ENCODE measurements around the gene L3MBTL3.

The L3MBTL3 gene

GRCh38 chr6:130020073-130020906, 1.9 kb downstream of the L3MBTL3 start:
- no peak for TF ChIP-seq EGR1 (IDR thresholded peaks at IDR 0.05)
- peak; percentile 86 for TF ChIP-seq ZBTB7A (IDR thresholded peaks at IDR 0.05; ENCODE audit: low read depth)
- TF ChIP-seq TEAD4 (IDR thresholded peaks at IDR 0.05), result no peak

GRCh38 chr6:130020907-130021629, 2.7 kb downstream of the L3MBTL3 start:
- no peak for TF ChIP-seq TAF1 (IDR thresholded peaks at IDR 0.05; ENCODE audit: low read depth)
- no peak; the same call in 1 of the 2 replicates for TF ChIP-seq CREB1 (IDR thresholded peaks at IDR 0.05; ENCODE audit: low read depth)
- TF ChIP-seq TEAD4 (IDR thresholded peaks at IDR 0.05), result peak; percentile 8; the same call in 1 of the 2 replicates
- no peak for TF ChIP-seq MAX (IDR thresholded peaks at IDR 0.05)
- 0 out of 2 replicates have a peak, but pooled peaks have one; percentile 26 for TF ChIP-seq CEBPB (IDR thresholded peaks at IDR 0.05)
- TF ChIP-seq TCF12 (IDR thresholded peaks at IDR 0.05; ENCODE audit: low read depth), result no peak
- TF ChIP-seq USF1 (IDR thresholded peaks at IDR 0.05), result no peak
- TF ChIP-seq EP300 (IDR thresholded peaks at IDR 0.05; ENCODE audit: borderline replicate concordance), result no peak
- peak; percentile 91 for TF ChIP-seq RAD21 (IDR thresholded peaks at IDR 0.05; ENCODE audit: low read depth)
- no peak for TF ChIP-seq EGR1 (IDR thresholded peaks at IDR 0.05)
- TF ChIP-seq YY1 (IDR thresholded peaks at IDR 0.05; ENCODE audit: low read depth), result no peak

- no peak for TF ChIP-seq RAD21 (IDR thresholded peaks at IDR 0.05; ENCODE audit: low read depth)
- TF ChIP-seq FOXM1 (IDR thresholded peaks at IDR 0.05; ENCODE audit: borderline replicate concordance, low read depth), result no peak
- no peak for TF ChIP-seq NFIC (IDR thresholded peaks at IDR 0.05)
Measured at GRCh38 chr6:130026859-130027258, 8.5 kb downstream of the L3MBTL3 start.

GRCh38 chr6:130027948-130028347, 9.6 kb downstream of the L3MBTL3 start:
- TF ChIP-seq CEBPB (IDR thresholded peaks at IDR 0.05), result no peak
- TF ChIP-seq YY1 (IDR thresholded peaks at IDR 0.05; ENCODE audit: low read depth), result no peak

GRCh38 chr6:130029163-130029562, 10.8 kb downstream of the L3MBTL3 start:
- TF ChIP-seq NFIC (IDR thresholded peaks at IDR 0.05), result no peak
- no peak for TF ChIP-seq MAX (IDR thresholded peaks at IDR 0.05)
- no peak for TF ChIP-seq TCF12 (IDR thresholded peaks at IDR 0.05; ENCODE audit: low read depth)
- TF ChIP-seq REST (IDR thresholded peaks at IDR 0.05; ENCODE audit: low read depth), result no peak
- no peak for TF ChIP-seq EP300 (IDR thresholded peaks at IDR 0.05; ENCODE audit: borderline replicate concordance)
- TF ChIP-seq ZBTB7A (IDR thresholded peaks at IDR 0.05; ENCODE audit: low read depth), result no peak
- TF ChIP-seq FOXM1 (IDR thresholded peaks at IDR 0.05; ENCODE audit: borderline replicate concordance, low read depth), result no peak
- TF ChIP-seq RAD21 (IDR thresholded peaks at IDR 0.05; ENCODE audit: low read depth), result no peak
- no peak for TF ChIP-seq TEAD4 (IDR thresholded peaks at IDR 0.05)
- TF ChIP-seq USF1 (IDR thresholded peaks at IDR 0.05), result no peak
- TF ChIP-seq TAF1 (IDR thresholded peaks at IDR 0.05; ENCODE audit: low read depth), result no peak
- TF ChIP-seq YY1 (IDR thresholded peaks at IDR 0.05; ENCODE audit: low read depth), result no peak
- TF ChIP-seq EGR1 (IDR thresholded peaks at IDR 0.05), result no peak
- no peak for TF ChIP-seq CEBPB (IDR thresholded peaks at IDR 0.05)
- no peak for TF ChIP-seq CREB1 (IDR thresholded peaks at IDR 0.05; ENCODE audit: low read depth)

- no peak for TF ChIP-seq TAF1 (IDR thresholded peaks at IDR 0.05; ENCODE audit: low read depth)
- no peak for TF ChIP-seq REST (IDR thresholded peaks at IDR 0.05; ENCODE audit: low read depth)
- no peak for TF ChIP-seq YY1 (IDR thresholded peaks at IDR 0.05; ENCODE audit: low read depth)
- no peak for TF ChIP-seq ZBTB7A (IDR thresholded peaks at IDR 0.05; ENCODE audit: low read depth)
- no peak for TF ChIP-seq USF1 (IDR thresholded peaks at IDR 0.05)
- TF ChIP-seq TCF12 (IDR thresholded peaks at IDR 0.05; ENCODE audit: low read depth), result no peak
- no peak for TF ChIP-seq EP300 (IDR thresholded peaks at IDR 0.05; ENCODE audit: borderline replicate concordance)
- TF ChIP-seq CREB1 (IDR thresholded peaks at IDR 0.05; ENCODE audit: low read depth), result no peak
- no peak for TF ChIP-seq MAX (IDR thresholded peaks at IDR 0.05)
Measured at GRCh38 chr6:130032758-130033340, 14.5 kb downstream of the L3MBTL3 start.
